CD14-positive monocyte (primary cell): ENCODE results near the gene SCMH1. TPM values are rescaled to one million over a fixed set of nuclear protein-coding genes. Genes with fewer than 3 reads are reported as not detected.

Experiments used
- DNase-seq, 3 donors: peaks; one replicate each; pipeline ENCODE4 v3.0.0-alpha.2; 2011 to 2022
- H2AFZ ChIP-seq: 2 replicates; pipeline ENCODE4 v1.6.0; 2012; ENCODE audit warnings: mild to moderate bottlenecking, low read depth, low read length, inconsistent platforms; ENCODE audit not compliant: insufficient read depth, poor library complexity, severe bottlenecking
- H3K27ac ChIP-seq, 2 donors: 1 replicate in 1 of 2; 2 replicates in 1 of 2; pipeline ENCODE4 v1.5.1; 2012 to 2013; ENCODE audit warnings: low read length in 2 of 2, control low read depth in 1 of 2, inconsistent platforms in 1 of 2, low read depth in 1 of 2, mild to moderate bottlenecking in 1 of 2
- H3K27me3 ChIP-seq, 2 donors: one replicate each; pipeline versions ENCODE4 v1.6.0 to v1.6.1; 2011 to 2013; ENCODE audit warnings: low read length in 2 of 2; ENCODE audit not compliant: control insufficient read depth in 2 of 2, insufficient read depth in 2 of 2
- H3K36me3 ChIP-seq, 2 donors: replicated peaks in 1 of 2; 1 replicate in 1 of 2; 2 replicates in 1 of 2; pipeline versions ENCODE4 v1.5.1 to v1.6.1; 2012 to 2013; ENCODE audit warnings: low read length in 2 of 2, control low read depth in 1 of 2, inconsistent platforms in 1 of 2, mild to moderate bottlenecking in 1 of 2; ENCODE audit not compliant: insufficient read depth in 2 of 2, control insufficient read depth in 1 of 2
- H3K4me1 ChIP-seq, 2 donors: 1 replicate in 1 of 2; 2 replicates in 1 of 2; pipeline versions ENCODE4 v1.5.1 to v1.6.1; 2012 to 2013; ENCODE audit warnings: low read length in 2 of 2, control low read depth in 1 of 2, inconsistent platforms in 1 of 2, mild to moderate bottlenecking in 1 of 2, moderate library complexity in 1 of 2; ENCODE audit not compliant: insufficient read depth in 2 of 2, control insufficient read depth in 1 of 2
- H3K4me2 ChIP-seq: replicated peaks from 2 replicates; pipeline ENCODE3; 2012; ENCODE audit warnings: low read length, moderate library complexity, mild to moderate bottlenecking; ENCODE audit not compliant: poor library complexity, severe bottlenecking; ENCODE audit errors: extremely low read depth
- H3K4me3 ChIP-seq, 3 experiments: fragments of 200-600 bp in 1 of 3; sonication (generic) in 1 of 3; replicated peaks in 1 of 3; 1 replicate in 2 of 3; 2 replicates in 1 of 3; pipeline ENCODE4 v1.5.1; 2011 to 2013; ENCODE audit warnings: low read length in 3 of 3, mild to moderate bottlenecking in 3 of 3, control low read depth in 2 of 3, low read depth in 2 of 3, inconsistent platforms in 1 of 3, moderate library complexity in 1 of 3
- H3K79me2 ChIP-seq: 2 replicates; pipeline ENCODE4 v1.6.0; 2012; ENCODE audit warnings: mild to moderate bottlenecking, control low read depth, inconsistent platforms, low read length, moderate library complexity; ENCODE audit not compliant: insufficient read depth
- H3K9ac ChIP-seq: 2 replicates; pipeline ENCODE4 v1.6.0; 2017; ENCODE audit warnings: low read length, mild to moderate bottlenecking; ENCODE audit not compliant: insufficient read depth, poor library complexity, severe bottlenecking
- H3K9me3 ChIP-seq, 2 donors: replicated peaks in 1 of 2; 1 replicate in 1 of 2; 2 replicates in 1 of 2; pipeline versions ENCODE4 v1.5.1 to v1.6.1; 2012 to 2013; ENCODE audit warnings: low read length in 2 of 2, control low read depth in 1 of 2; ENCODE audit not compliant: control insufficient read depth in 1 of 2, insufficient read depth in 1 of 2
- H4K20me1 ChIP-seq: 2 replicates; pipeline ENCODE4 v1.6.0; 2012; ENCODE audit warnings: mild to moderate bottlenecking, low read length, control low read depth, moderate library complexity; ENCODE audit not compliant: insufficient read depth
- H3K27ac Mint-ChIP-seq, 7 donors: one replicate each; pipeline ENCODE4 v1.8.0; 2020; ENCODE audit warnings: mild to moderate bottlenecking in 7 of 7, mixed read lengths in 7 of 7, moderate library complexity in 6 of 7, inconsistent platforms in 2 of 7
- H3K27me3 Mint-ChIP-seq, 3 donors: one replicate each; pipeline ENCODE4 v1.8.0; 2021 to 2022; ENCODE audit warnings: low read depth in 3 of 3, mild to moderate bottlenecking in 3 of 3, mixed read lengths in 3 of 3, moderate library complexity in 3 of 3, inconsistent platforms in 1 of 3
- H3K36me3 Mint-ChIP-seq, 2 donors: one replicate each; pipeline ENCODE4 v1.8.0; 2020; ENCODE audit warnings: mixed read lengths in 2 of 2, inconsistent platforms in 1 of 2, mild to moderate bottlenecking in 1 of 2
- H3K4me1 Mint-ChIP-seq: one replicate; pipeline ENCODE4 v1.8.0; 2020; ENCODE audit warnings: mild to moderate bottlenecking, mixed read lengths
- H3K4me3 Mint-ChIP-seq, 2 donors: one replicate each; pipeline ENCODE4 v1.8.0; 2020; ENCODE audit warnings: mild to moderate bottlenecking in 2 of 2, mixed read lengths in 2 of 2, moderate library complexity in 1 of 2
- H3K9me3 Mint-ChIP-seq, 7 donors: one replicate each; pipeline ENCODE4 v1.8.0; 2020 to 2022; ENCODE audit warnings: mixed read lengths in 7 of 7, mild to moderate bottlenecking in 6 of 7, moderate library complexity in 6 of 7, inconsistent platforms in 2 of 7
- CTCF ChIP-seq: fragments of 200-600 bp; IDR thresholded peaks from one replicate; pipeline ENCODE4 v1.8.0; 2022; ENCODE audit warnings: antibody characterized with exemption, mild to moderate bottlenecking
- WGBS: methylation state at CpG from one replicate; pipeline ENCODE4 v1.1.5; 2013; ENCODE audit warnings: missing lambda C conversion rate; ENCODE audit not compliant: insufficient coverage; 5-methylcytosine and 5-hydroxymethylcytosine counted together
- intact Hi-C, 2 donors: fragments of 100-400 bp; cut with micrococcal nuclease; formaldehyde crosslinking; loops; one replicate each; pipeline versions ENCODE4 v1.15.0 to v1.15.1; 2023
- polyA plus RNA-seq, 3 donors: library from polyadenylated mRNA; depleted of rRNA in 1 of 3; unstranded in 2 of 3; stranded (reverse) in 1 of 3; fragments of 300-500 nt in 2 of 3; fragments of >200 nt in 1 of 3; fragmentation: Illumina TruSeq in 2 of 3; gene quantifications; 1 replicate in 2 of 3; 2 replicates in 1 of 3; pipeline ENCODE4 v1.2.3, GENCODE V29; 2012 to 2021

Gene SCMH1
- polyA plus RNA-seq, 3 donors: 0.66 to 12.7 (median 0.74) TPM

DNA sequence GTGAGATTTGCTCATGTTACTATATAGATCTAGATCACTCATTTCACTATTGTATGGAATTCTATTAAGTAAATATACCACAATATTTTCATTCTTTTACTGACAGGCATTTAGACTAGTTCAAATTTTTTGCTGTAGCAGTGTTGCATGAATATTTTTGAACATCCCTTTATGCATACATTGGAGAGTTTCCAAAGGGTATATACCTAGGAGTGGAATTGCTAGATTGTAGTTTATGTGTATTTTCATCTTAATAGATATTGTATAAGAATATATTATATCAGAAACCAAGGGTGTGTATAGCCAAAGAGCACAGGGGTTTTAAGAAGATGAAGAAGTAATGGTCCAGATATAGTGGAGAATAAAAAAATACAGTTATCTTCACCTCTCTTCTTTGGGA lies 6.2 kb downstream of the SCMH1 start:
- H3K4me1 Mint-ChIP-seq: peaks cover 16% of the 10 kb centered on the region
- Histone ChIP-seq H3K4me1 (peaks cover 3 to 4% of the 10 kb centered on the region in 2 donors), H3K27me3 (no peaks in the 10 kb centered on the region), H3K4me2 (no peak overlapping the region), H3K27ac (no peak overlapping the region), H3K36me3 (no peaks in the 10 kb centered on the region), H3K9me3 (no peaks in the 10 kb centered on the region), H4K20me1 (no peaks in the 10 kb centered on the region), H3K79me2 (peaks cover 74% of the 10 kb centered on the region), H3K4me3 (no peak overlapping the region), H3K9ac (no peak overlapping the region), H2AFZ (no peak overlapping the region)
- no peaks in the 10 kb centered on the region for H3K36me3 Mint-ChIP-seq
- no peak for TF ChIP-seq CTCF
- no peak overlapping the region for H3K4me3 Mint-ChIP-seq
- no peak for DNase-seq
- intact Hi-C loops: no loop called here
- no peak overlapping the region for H3K27ac Mint-ChIP-seq
- H3K27me3 Mint-ChIP-seq: no peaks in the 10 kb centered on the region
- H3K9me3 Mint-ChIP-seq: no peaks in the 10 kb centered on the region

DNA sequence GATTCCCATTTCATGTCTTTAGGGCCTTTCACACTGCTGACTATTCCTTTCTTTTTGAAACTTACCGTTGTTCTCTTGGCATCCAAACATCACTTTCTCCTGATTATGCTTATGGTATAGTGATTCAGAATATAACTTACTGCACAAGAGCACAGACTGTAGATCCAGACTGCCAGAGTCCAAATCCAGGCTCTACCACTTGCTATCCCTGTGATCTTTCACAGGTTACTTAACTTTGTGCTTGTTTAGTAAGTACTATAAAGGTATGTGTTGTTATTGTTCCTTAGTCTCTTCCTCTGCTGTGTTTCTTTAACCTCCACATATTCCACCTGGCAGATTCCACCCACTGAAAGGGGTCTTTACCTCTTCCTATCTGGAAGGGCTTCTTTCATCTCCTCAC lies 8.4 kb downstream of the SCMH1 start:
- Mint-ChIP-seq H3K27ac (peak overlapping the region in 1 of 7 donors; percentile 42), H3K4me3 (no peak overlapping the region), H3K36me3 (peaks cover 0 to 4% of the 10 kb centered on the region in 2 donors), H3K9me3 (peaks cover 0 to 1% (median 0%) of the 10 kb centered on the region in 7 donors), H3K4me1 (peaks cover 7% of the 10 kb centered on the region), H3K27me3 (no peaks in the 10 kb centered on the region)
- Histone ChIP-seq H3K4me3 (no peak overlapping the region), H3K9me3 (no peaks in the 10 kb centered on the region), H3K4me2 (no peak overlapping the region), H3K4me1 (no peaks in the 10 kb centered on the region), H4K20me1 (no peaks in the 10 kb centered on the region), H3K36me3 (no peaks in the 10 kb centered on the region), H3K79me2 (peaks cover 78% of the 10 kb centered on the region), H3K27me3 (no peaks in the 10 kb centered on the region), H2AFZ (no peak overlapping the region), H3K9ac (no peak overlapping the region), H3K27ac (peak overlapping the region in 1 of 2 donors; percentile 4)
- intact Hi-C loops: no loop called here
- DNase-seq: no peak
- WGBS: no CpG with 5 or more reads among the region's 1 CpG
- TF ChIP-seq CTCF: no peak
